Measurements from ENCODE around the gene KAZN.

KAZN gene

DNA sequence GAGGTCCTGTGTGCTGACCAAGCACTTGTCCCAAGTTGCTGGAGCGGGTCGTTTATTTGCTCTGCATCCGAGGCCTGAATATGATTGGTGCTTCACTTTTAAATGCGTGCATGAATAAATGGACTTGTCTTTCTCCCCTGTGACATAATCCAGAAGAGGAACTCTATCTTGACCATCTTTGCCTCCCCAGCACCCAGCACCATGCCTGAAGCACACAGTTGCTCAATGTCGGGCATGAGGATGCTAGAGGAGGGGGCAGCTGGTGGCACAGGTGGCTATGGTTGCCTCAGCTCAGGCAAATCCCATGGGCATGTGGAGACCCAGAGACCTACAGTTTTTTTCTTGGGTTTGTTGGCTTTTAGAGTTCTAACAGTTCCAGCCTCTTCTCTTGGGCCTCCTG lies 142.6 kb downstream of the KAZN start:
- Histone ChIP-seq H3K36me3 (ENCODE audit: control insufficient read depth in 1 of 2, insufficient read depth in 2 of 2, low read length in 2 of 2) (no peaks in the 10 kb centered on the region), H3K23ac (ENCODE audit: low read length) (no peak overlapping the region), H4K8ac (ENCODE audit: low read depth, low read length) (no peak overlapping the region), H3K9me3 (ENCODE audit: insufficient read depth, low read depth, low read length) (no peaks in the 10 kb centered on the region), H2AK5ac (ENCODE audit: low read length) (no peak overlapping the region), H2BK12ac (ENCODE audit: low read length) (no peak overlapping the region), H3K79me2 (ENCODE audit: control insufficient read depth, insufficient read depth, low read length, poor library complexity) (no peaks in the 10 kb centered on the region), H4K91ac (ENCODE audit: low read depth, low read length) (no peak overlapping the region), H2BK120ac (ENCODE audit: insufficient read depth, low read length, poor library complexity) (no peak overlapping the region), H3K14ac (ENCODE audit: low read length) (no peak overlapping the region), H3K4me1 (ENCODE audit: control insufficient read depth in 1 of 2, insufficient read depth in 2 of 2, low read length in 2 of 2) (peaks cover 2 to 3% of the 10 kb centered on the region in 2 experiments), H3K4ac (ENCODE audit: low read depth, low read length) (no peak overlapping the region), H4K12ac (ENCODE audit: low read depth, low read length) (no peak overlapping the region), H3K4me3 (ENCODE audit: low read depth, low read length) (no peak overlapping the region), H3K27me3 (ENCODE audit: insufficient read depth, low read length) (no peaks in the 10 kb centered on the region), H3K79me1 (ENCODE audit: low read length) (no peaks in the 10 kb centered on the region), H3K18ac (ENCODE audit: low read length) (no peak overlapping the region), H3K9ac (ENCODE audit: low read length) (no peak overlapping the region), H2AFZ (ENCODE audit: insufficient read depth, low read length, poor library complexity) (no peak overlapping the region), H3K27ac (ENCODE audit: low read depth, low read length) (no peak overlapping the region), H2BK5ac (ENCODE audit: low read depth, low read length, poor library complexity) (no peak overlapping the region), H3K4me2 (ENCODE audit: low read length) (no peak overlapping the region)
- no peak for DNase-seq
- WGBS (ENCODE audit: extremely low coverage, insufficient coverage, insufficient read length) = no CpG with 5 or more reads among the region's 5 CpGs

GRCh38 chr1:14741532-14741931 lies 143.0 kb downstream of the KAZN start:
- Histone ChIP-seq H3K4ac (ENCODE audit: low read depth, low read length) (no peak overlapping the region), H2AFZ (ENCODE audit: insufficient read depth, low read length, poor library complexity) (no peak overlapping the region), H3K9ac (ENCODE audit: low read length) (no peak overlapping the region), H3K4me3 (ENCODE audit: low read depth, low read length) (no peak overlapping the region), H4K12ac (ENCODE audit: low read depth, low read length) (no peak overlapping the region), H3K9me3 (ENCODE audit: insufficient read depth, low read depth, low read length) (no peaks in the 10 kb centered on the region), H3K27ac (ENCODE audit: low read depth, low read length) (no peak overlapping the region), H3K4me1 (ENCODE audit: control insufficient read depth in 1 of 2, insufficient read depth in 2 of 2, low read length in 2 of 2) (peaks cover 2 to 3% of the 10 kb centered on the region in 2 experiments), H2BK120ac (ENCODE audit: insufficient read depth, low read length, poor library complexity) (no peak overlapping the region), H3K79me2 (ENCODE audit: control insufficient read depth, insufficient read depth, low read length, poor library complexity) (no peaks in the 10 kb centered on the region), H3K23ac (ENCODE audit: low read length) (no peak overlapping the region), H3K27me3 (ENCODE audit: insufficient read depth, low read length) (no peaks in the 10 kb centered on the region), H4K91ac (ENCODE audit: low read depth, low read length) (no peak overlapping the region), H2BK5ac (ENCODE audit: low read depth, low read length, poor library complexity) (no peak overlapping the region), H3K18ac (ENCODE audit: low read length) (no peak overlapping the region), H3K4me2 (ENCODE audit: low read length) (no peak overlapping the region), H3K14ac (ENCODE audit: low read length) (no peak overlapping the region), H3K36me3 (ENCODE audit: control insufficient read depth in 1 of 2, insufficient read depth in 2 of 2, low read length in 2 of 2) (no peaks in the 10 kb centered on the region), H2AK5ac (ENCODE audit: low read length) (no peak overlapping the region), H4K8ac (ENCODE audit: low read depth, low read length) (no peak overlapping the region), H2BK12ac (ENCODE audit: low read length) (no peak overlapping the region), H3K79me1 (ENCODE audit: low read length) (no peaks in the 10 kb centered on the region)
- DNase-seq = no peak
- WGBS (ENCODE audit: extremely low coverage, insufficient coverage, insufficient read length) = no CpG with 5 or more reads among the region's 2 CpGs

- no peaks in the 10 kb centered on the region for H3K27me3 ChIP-seq (ENCODE audit: insufficient read depth, low read length)
- H2BK12ac ChIP-seq (ENCODE audit: low read length) = peak overlapping the region; percentile 6
- H3K4me2 ChIP-seq (ENCODE audit: low read length) = no peak overlapping the region
- no peaks in the 10 kb centered on the region for H3K36me3 ChIP-seq (ENCODE audit: control insufficient read depth in 1 of 2, insufficient read depth in 2 of 2, low read length in 2 of 2)
- no peak overlapping the region for H2BK5ac ChIP-seq (ENCODE audit: low read depth, low read length, poor library complexity)
- H3K18ac ChIP-seq (ENCODE audit: low read length) = no peak overlapping the region
- peak overlapping the region; percentile 22 for H3K14ac ChIP-seq (ENCODE audit: low read length)
- no CpG with 5 or more reads among the region's 9 CpGs for WGBS (ENCODE audit: extremely low coverage, insufficient coverage, insufficient read length)
- no peak overlapping the region for H3K23ac ChIP-seq (ENCODE audit: low read length)
- peaks cover 2 to 3% of the 10 kb centered on the region in 2 experiments for H3K4me1 ChIP-seq (ENCODE audit: control insufficient read depth in 1 of 2, insufficient read depth in 2 of 2, low read length in 2 of 2)
- no peaks in the 10 kb centered on the region for H3K79me1 ChIP-seq (ENCODE audit: low read length)
- H2BK120ac ChIP-seq (ENCODE audit: insufficient read depth, low read length, poor library complexity) = no peak overlapping the region
- H2AFZ ChIP-seq (ENCODE audit: insufficient read depth, low read length, poor library complexity) = no peak overlapping the region
- H3K9me3 ChIP-seq (ENCODE audit: insufficient read depth, low read depth, low read length) = no peaks in the 10 kb centered on the region
- H4K8ac ChIP-seq (ENCODE audit: low read depth, low read length) = no peak overlapping the region
- no peak overlapping the region for H2AK5ac ChIP-seq (ENCODE audit: low read length)
- H4K12ac ChIP-seq (ENCODE audit: low read depth, low read length) = no peak overlapping the region
- no peak overlapping the region for H4K91ac ChIP-seq (ENCODE audit: low read depth, low read length)
- no peak overlapping the region for H3K4me3 ChIP-seq (ENCODE audit: low read depth, low read length)
- no peak overlapping the region for H3K27ac ChIP-seq (ENCODE audit: low read depth, low read length)
- no peak overlapping the region for H3K9ac ChIP-seq (ENCODE audit: low read length)
- DNase-seq = peak; percentile 73 to 95
- no peak overlapping the region for H3K4ac ChIP-seq (ENCODE audit: low read depth, low read length)
- no peaks in the 10 kb centered on the region for H3K79me2 ChIP-seq (ENCODE audit: control insufficient read depth, insufficient read depth, low read length, poor library complexity)
Observed at GRCh38 chr1:14742181-14742980, 143.9 kb downstream of the KAZN start.

DNA sequence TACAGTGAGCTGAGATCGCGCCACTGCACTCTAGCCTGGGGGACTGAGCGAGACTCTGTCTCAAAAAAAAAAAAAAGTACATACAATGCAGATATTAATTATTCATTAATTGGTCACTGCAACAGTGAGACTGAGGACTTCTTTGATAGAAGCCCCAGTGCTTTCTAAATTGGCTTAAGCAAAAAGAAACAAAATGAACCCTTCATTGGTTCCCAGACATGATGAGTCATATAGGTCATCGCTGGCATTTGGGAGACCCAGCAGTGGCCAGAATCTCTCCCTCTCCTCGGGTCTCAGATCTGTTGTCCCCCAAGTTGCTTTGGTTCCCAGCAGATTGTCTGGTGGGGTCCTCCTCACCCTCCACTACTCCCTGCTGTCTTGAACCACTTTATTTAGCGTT lies 144.9 kb downstream of the KAZN start:
- Histone ChIP-seq H3K9me3 (ENCODE audit: insufficient read depth, low read depth, low read length) (no peaks in the 10 kb centered on the region), H3K4me1 (ENCODE audit: control insufficient read depth in 1 of 2, insufficient read depth in 2 of 2, low read length in 2 of 2) (peaks cover 2 to 3% of the 10 kb centered on the region in 2 experiments), H2AFZ (ENCODE audit: insufficient read depth, low read length, poor library complexity) (no peak overlapping the region), H3K18ac (ENCODE audit: low read length) (no peak overlapping the region), H3K79me2 (ENCODE audit: control insufficient read depth, insufficient read depth, low read length, poor library complexity) (no peaks in the 10 kb centered on the region), H3K14ac (ENCODE audit: low read length) (no peak overlapping the region), H3K23ac (ENCODE audit: low read length) (no peak overlapping the region), H2AK5ac (ENCODE audit: low read length) (no peak overlapping the region), H3K4me3 (ENCODE audit: low read depth, low read length) (no peak overlapping the region), H4K12ac (ENCODE audit: low read depth, low read length) (no peak overlapping the region), H2BK5ac (ENCODE audit: low read depth, low read length, poor library complexity) (no peak overlapping the region), H4K8ac (ENCODE audit: low read depth, low read length) (no peak overlapping the region), H3K79me1 (ENCODE audit: low read length) (no peaks in the 10 kb centered on the region), H2BK12ac (ENCODE audit: low read length) (no peak overlapping the region), H3K27me3 (ENCODE audit: insufficient read depth, low read length) (no peaks in the 10 kb centered on the region), H3K4ac (ENCODE audit: low read depth, low read length) (no peak overlapping the region), H3K36me3 (ENCODE audit: control insufficient read depth in 1 of 2, insufficient read depth in 2 of 2, low read length in 2 of 2) (no peaks in the 10 kb centered on the region), H3K4me2 (ENCODE audit: low read length) (no peak overlapping the region), H4K91ac (ENCODE audit: low read depth, low read length) (no peak overlapping the region), H3K9ac (ENCODE audit: low read length) (no peak overlapping the region), H3K27ac (ENCODE audit: low read depth, low read length) (no peak overlapping the region), H2BK120ac (ENCODE audit: insufficient read depth, low read length, poor library complexity) (no peak overlapping the region)
- no peak for DNase-seq
- no CpG with 5 or more reads among the region's 6 CpGs for WGBS (ENCODE audit: extremely low coverage, insufficient coverage, insufficient read length)
